Rectal smooth muscle tissue (tissue), 1 donor: ENCODE measurements around the gene PLXNA3.

Experiments used
- H3K27ac ChIP-seq: one replicate; pipeline ENCODE4 v1.7.0; 2013; ENCODE audit warnings: low read depth, low read length, inconsistent platforms
- H3K27me3 ChIP-seq: one replicate; pipeline ENCODE4 v1.7.0; 2013; ENCODE audit warnings: low read length; ENCODE audit not compliant: control insufficient read depth, insufficient read depth
- H3K36me3 ChIP-seq: one replicate; pipeline ENCODE4 v1.7.0; 2013; ENCODE audit warnings: low read length; ENCODE audit not compliant: control insufficient read depth, insufficient read depth
- H3K4me1 ChIP-seq: one replicate; pipeline ENCODE4 v1.7.0; 2013; ENCODE audit warnings: low read length; ENCODE audit not compliant: control insufficient read depth, insufficient read depth
- H3K4me3 ChIP-seq: one replicate; pipeline ENCODE4 v1.7.0; 2013; ENCODE audit warnings: low read length
- H3K9ac ChIP-seq: one replicate; pipeline ENCODE4 v1.7.0; 2013; ENCODE audit warnings: low read length

The PLXNA3 gene

DNA sequence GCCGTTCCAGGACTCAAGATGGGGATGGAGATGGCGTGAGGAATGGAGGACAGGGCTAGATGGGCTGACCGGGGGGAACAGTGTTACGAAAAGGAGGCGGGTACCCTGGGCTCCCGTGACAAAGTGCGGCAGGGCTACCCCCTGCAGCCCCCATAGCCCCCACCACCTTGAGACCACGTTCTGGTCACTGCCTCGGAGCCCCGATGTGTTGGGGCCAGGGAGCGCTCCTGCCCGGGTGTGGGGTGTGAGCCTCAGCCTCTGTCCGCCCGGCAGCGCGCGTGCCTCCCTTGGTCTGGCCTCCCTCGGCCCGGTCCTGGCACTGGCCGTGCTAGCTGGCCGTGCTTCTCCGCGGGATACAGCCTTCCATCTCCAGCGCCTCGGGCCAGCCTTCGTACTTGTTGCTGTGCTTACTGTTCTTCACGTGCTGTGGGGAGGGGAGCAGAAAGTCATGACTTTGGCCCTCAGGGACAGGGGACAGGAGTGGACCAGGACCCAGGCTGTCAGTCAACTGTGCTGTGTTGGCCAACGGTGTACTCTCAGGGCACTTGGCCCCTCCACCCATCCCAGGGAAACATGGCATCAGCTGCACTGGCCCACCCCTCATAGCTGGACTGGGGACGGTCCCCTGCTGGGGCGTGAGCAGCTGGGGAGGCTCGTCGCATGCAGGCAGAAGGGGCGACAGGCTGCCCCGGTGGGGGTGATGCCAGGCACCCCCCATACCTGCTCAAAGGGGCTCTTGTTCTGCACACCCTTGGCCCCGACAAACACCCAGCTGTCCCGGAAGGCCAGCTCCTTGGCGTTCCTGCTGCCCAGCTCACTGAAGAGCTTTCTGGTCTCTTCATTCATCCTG lies 48.6 kb downstream of the PLXNA3 start:
- H3K36me3 ChIP-seq = no peaks in the 10 kb centered on the region
- no peak overlapping the region for H3K9ac ChIP-seq
- H3K4me1 ChIP-seq = no peaks in the 10 kb centered on the region
- H3K4me3 ChIP-seq = no peak overlapping the region
- H3K27ac ChIP-seq = no peak overlapping the region
- no peaks in the 10 kb centered on the region for H3K27me3 ChIP-seq

DNA sequence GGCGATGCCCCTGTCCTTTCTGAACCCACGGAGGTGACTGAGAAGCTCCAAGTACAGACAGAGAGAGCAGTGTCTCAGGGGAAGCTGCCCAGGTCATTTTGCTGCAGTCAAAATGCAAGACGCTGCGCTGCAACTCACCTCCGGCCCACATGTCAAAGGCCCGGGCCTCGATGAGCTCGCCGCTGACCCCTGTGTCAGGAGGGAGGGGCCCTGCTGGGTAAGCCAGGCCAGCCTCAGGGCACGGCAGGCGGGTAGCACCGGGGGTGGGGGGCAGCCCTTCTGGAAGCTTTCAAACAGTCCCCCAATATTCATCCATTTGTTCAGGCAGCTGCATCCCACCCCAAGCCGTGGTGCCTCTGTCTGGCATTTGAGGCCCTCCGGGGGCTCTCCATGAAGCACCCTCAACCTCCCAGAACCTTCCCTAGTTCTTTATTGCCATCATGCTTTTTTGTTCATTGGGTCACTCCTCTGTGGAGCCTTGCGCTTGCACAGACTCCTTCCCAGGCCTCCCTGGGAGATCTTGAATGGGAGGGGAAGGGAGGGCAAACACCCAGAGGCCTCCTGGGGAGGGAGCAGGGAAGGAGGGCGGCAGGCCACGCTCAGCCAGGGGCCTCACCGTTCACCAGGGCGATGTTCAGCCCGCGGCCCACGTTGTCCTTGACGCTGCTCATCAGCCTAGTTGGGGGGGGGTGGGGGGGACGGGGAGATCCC lies 49.7 kb downstream of the PLXNA3 start:
- H3K4me3 ChIP-seq = no peak overlapping the region
- H3K4me1 ChIP-seq = no peaks in the 10 kb centered on the region
- no peaks in the 10 kb centered on the region for H3K36me3 ChIP-seq
- no peaks in the 10 kb centered on the region for H3K27me3 ChIP-seq
- H3K27ac ChIP-seq = no peak overlapping the region
- no peak overlapping the region for H3K9ac ChIP-seq

- no peaks in the 10 kb centered on the region for H3K36me3 ChIP-seq
- H3K27ac ChIP-seq = no peak overlapping the region
- no peak overlapping the region for H3K4me3 ChIP-seq
- H3K4me1 ChIP-seq = no peaks in the 10 kb centered on the region
- no peak overlapping the region for H3K9ac ChIP-seq
- H3K27me3 ChIP-seq = no peaks in the 10 kb centered on the region
These were observed 50.3 kb downstream of the PLXNA3 start for GRCh38 chrX:154508384-154508745.

GRCh38 chrX:154509455-154509854 lies 51.4 kb downstream of the PLXNA3 start:
- Histone ChIP-seq H3K36me3 (no peaks in the 10 kb centered on the region), H3K27me3 (no peaks in the 10 kb centered on the region), H3K4me1 (no peaks in the 10 kb centered on the region), H3K9ac (no peak overlapping the region), H3K27ac (no peak overlapping the region), H3K4me3 (no peak overlapping the region)

DNA sequence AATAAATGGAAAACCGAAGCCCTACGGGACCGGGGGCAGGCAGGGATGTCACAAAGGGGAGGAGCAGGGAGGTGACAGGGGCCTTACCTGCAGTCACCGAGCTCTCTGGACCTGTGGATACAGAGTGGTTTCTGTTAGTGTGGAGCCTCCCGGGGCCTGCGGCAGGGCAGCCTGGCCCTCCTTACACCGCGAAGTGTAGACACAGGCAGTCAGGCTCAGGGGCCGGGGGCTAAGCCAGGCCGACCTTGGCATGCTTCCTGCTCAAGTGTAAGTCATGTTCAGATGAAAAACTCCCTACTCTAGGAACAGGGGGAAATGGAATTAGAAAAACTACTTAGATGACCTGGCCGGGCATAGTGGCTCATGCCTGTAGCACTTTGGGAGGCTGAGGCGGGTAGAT lies 53.7 kb downstream of the PLXNA3 start:
- Histone ChIP-seq H3K4me1 (no peaks in the 10 kb centered on the region), H3K27me3 (peaks cover 4% of the 10 kb centered on the region)

DNA sequence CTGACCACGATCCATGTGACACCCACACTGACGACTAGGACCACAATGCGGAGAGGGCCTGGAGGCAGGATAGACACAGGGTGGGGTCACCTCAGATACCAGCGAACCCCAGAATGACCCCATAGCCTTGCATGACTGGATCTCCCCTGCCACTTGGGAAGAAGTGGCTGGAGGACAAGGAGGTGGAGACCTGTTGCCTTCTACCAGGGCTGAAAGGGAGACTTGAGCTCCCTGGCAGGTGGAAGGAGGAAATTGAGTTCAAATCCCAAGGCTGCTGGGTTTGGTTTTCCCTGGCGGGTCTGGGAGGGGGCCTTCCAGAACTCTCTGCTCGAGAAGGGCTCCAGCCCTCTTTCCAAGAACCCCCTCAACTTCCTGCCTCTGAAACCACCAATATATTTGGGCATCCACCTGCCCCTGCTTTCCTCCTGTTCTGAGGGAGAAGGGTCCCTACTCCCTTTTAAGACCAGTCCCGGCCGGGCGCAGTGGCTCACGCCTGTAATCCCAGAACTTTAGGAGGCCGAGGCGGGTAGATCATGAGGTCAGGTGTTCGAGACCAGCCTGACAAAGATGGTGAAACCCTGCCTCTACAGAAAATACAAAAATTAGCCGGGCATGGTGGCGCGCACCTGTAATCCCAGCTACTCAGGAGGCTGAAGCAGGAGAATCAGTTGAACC lies 54.9 kb downstream of the PLXNA3 start:
- Histone ChIP-seq H3K9ac (no peak overlapping the region), H3K4me3 (no peak overlapping the region), H3K36me3 (no peaks in the 10 kb centered on the region), H3K27ac (no peak overlapping the region), H3K4me1 (peaks cover 7% of the 10 kb centered on the region), H3K27me3 (peaks cover 4% of the 10 kb centered on the region)

More for the DNA sequence above, 53.7 kb downstream of the PLXNA3 start:
- no peak overlapping the region for H3K27ac ChIP-seq
- H3K9ac ChIP-seq = no peak overlapping the region
- no peak overlapping the region for H3K4me3 ChIP-seq
- no peaks in the 10 kb centered on the region for H3K36me3 ChIP-seq

DNA sequence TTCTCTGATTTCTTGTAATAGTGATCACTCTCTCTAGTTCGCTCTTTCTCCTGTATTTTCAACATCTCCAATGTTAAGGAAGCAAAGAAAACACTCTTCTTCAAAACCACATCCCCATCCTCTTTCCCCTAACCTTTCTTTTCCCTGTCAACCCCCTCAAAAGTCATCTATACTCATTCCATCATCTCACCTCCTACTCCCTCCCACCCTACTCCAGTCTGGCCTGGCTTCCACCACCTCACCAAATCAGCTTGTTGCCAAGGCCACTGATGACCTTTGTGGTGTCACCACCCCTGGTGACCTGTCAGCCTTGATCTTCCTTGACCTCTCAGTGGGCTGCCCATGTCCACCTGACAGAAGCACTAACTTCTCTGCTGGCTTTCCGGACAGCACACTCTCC lies 55.6 kb downstream of the PLXNA3 start:
- H3K4me1 ChIP-seq = peaks cover 7% of the 10 kb centered on the region
- H3K27ac ChIP-seq = no peak overlapping the region

GRCh38 chrX:154515090-154515965 lies 57.2 kb downstream of the PLXNA3 start:
- peak overlapping the region; percentile 95 for H3K27ac ChIP-seq
- H3K27me3 ChIP-seq = peaks cover 4% of the 10 kb centered on the region
- peak overlapping the region; percentile 62 for H3K9ac ChIP-seq
- no peaks in the 10 kb centered on the region for H3K36me3 ChIP-seq
- peaks cover 7% of the 10 kb centered on the region for H3K4me1 ChIP-seq
- H3K4me3 ChIP-seq = peak overlapping the region; percentile 77

More for the DNA sequence above, 55.6 kb downstream of the PLXNA3 start:
- no peaks in the 10 kb centered on the region for H3K36me3 ChIP-seq
- H3K9ac ChIP-seq = no peak overlapping the region
- H3K4me3 ChIP-seq = no peak overlapping the region
- H3K27me3 ChIP-seq = peaks cover 4% of the 10 kb centered on the region

DNA sequence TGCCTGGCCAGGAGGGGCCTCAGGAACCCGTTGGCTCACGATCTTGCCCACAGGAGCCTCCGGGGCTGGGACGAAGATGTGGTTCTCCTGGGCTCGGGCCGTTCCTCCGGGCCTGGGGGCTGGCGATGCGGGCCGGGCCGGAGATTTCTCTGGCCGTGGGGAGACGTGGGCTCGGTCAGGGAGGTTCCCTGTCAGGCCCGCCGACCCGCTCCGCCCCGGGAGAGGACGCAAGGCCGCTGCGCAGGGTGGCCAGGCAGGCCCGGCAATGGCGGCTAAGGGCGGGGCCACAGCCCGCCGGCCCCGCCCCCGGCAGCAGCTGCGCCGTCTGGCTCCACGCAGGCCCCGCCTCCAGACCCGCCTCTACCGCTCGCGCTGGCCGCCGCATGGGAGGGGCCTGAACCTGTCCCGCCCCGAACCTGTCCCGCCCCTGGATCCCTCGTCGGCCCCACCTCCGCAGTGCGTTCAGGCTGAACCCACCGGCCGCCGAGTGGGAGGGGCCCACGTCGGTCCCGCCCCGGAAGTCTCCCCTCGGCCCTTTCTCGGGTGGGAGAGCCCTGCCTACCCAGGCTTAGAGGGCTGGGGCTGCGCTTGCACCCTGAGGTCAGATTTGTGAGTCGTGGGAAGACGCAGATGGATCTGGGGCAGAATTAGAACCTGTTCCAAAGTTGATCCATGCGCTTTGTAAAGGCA lies 58.0 kb downstream of the PLXNA3 start, which contains the start of gene FAM3A:
Gene FAM3A, minus strand, starts transcription at position 267 of the 690 bp plus-strand sequence. CDS start 460 bp downstream, outside the sequence.
- Histone ChIP-seq H3K9ac (peak within 1 kb of the TSS; percentile 92), H3K27me3 (peaks cover 4% of the 10 kb centered on the region), H3K36me3 (no peaks in the 10 kb centered on the region), H3K4me3 (peak within 1 kb of the TSS; percentile 77), H3K27ac (peak within 1 kb of the TSS; percentile 95), H3K4me1 (peaks cover 7% of the 10 kb centered on the region)

DNA sequence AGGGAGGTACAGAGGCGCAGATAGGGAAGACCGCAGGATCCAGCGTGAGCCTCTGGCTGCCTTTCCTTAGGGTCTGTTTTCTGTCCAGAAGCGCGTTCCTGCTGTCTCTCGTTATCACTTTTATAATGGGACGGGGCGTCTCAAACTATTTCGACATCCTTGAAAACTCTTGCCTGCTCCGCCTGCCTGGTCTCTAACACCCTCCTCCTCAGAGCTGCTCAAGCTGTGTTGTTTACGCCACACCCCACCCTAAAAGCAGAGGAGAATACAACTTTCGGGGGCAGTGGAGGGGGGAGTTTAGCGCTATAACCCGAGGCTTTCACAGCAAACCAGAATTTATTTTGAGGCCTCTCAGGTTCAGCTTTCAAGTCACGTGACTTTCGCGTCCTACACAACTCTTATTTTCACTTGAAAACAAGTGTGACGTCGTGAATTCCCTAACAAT lies 58.6 kb downstream of the PLXNA3 start:
- Histone ChIP-seq H3K4me3 (peak overlapping the region; percentile 59), H3K4me1 (peaks cover 7% of the 10 kb centered on the region), H3K9ac (peak overlapping the region; percentile 92), H3K27me3 (peaks cover 4% of the 10 kb centered on the region), H3K36me3 (no peaks in the 10 kb centered on the region), H3K27ac (peak overlapping the region; percentile 88)

DNA sequence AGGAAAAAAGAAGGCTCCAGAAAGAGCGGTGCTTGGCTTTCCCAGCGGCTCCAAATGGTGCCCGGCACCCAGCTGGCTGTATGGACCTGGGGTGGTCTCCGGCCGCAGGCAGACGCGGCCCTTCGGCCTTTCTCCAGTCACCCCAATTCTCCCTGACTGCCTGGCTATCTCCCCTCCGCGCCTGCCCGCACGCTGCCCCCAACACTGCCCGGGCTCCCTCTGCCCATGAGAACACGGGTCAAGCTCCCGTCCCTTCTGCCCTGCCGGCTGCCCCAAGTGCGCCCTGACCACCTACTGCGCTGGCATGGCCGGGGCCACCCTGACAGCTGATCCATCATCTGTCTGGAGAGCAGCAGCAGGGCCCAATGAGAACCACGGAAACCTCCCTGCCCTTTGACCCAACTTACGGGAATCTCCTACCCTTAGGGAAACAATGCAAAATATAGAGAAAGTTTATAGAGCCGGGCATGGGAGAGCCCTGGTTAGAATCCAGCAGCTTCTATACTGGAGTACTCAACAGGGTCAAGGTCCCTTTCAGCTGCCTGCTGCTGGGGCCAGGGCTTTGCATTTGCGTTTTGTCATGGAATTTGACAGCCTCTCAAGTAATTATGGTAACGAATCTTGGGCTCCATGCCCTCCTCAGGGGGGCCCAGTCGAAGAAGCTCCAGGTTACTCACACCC lies 59.2 kb downstream of the PLXNA3 start:
- Histone ChIP-seq H3K9ac (peak overlapping the region; percentile 92), H3K36me3 (no peaks in the 10 kb centered on the region), H3K4me1 (peaks cover 7% of the 10 kb centered on the region), H3K27me3 (peaks cover 4% of the 10 kb centered on the region), H3K27ac (peak overlapping the region; percentile 88), H3K4me3 (peak overlapping the region; percentile 59)
